Measurements from ENCODE around the gene MGP. TPM values are rescaled to one million over a fixed set of nuclear protein-coding genes. Genes with fewer than 3 reads are reported as not detected.

Gene MGP
- total RNA-seq, 2 experiments from 2014 or later: not detected

GRCh38 chr12:14890701-14891100 lies 5.0 kb upstream of the MGP start:
- no peak overlapping the region for H3K4me2 ChIP-seq (ENCODE audit: low read length)
- no peaks in the 10 kb centered on the region for H3K9me3 ChIP-seq (ENCODE audit: low read length)
- intact Hi-C loops (cut with micrococcal nuclease; ENCODE audit: unreplicated experiment): no loop called here
- H3K36me3 ChIP-seq (ENCODE audit: insufficient read depth, low read length): no peaks in the 10 kb centered on the region
- CTCF ChIA-PET (ENCODE audit: unreplicated experiment): no interaction called here
- H3K27ac ChIP-seq (ENCODE audit: low read depth, low read length, poor library complexity, severe bottlenecking): no peak overlapping the region
- no TSS peak for BruUV-seq (replicated peaks)
- no peak for TF ChIP-seq CTCF (conservative IDR thresholded peaks at IDR 0.05; ENCODE audit: low read length)
- no peak for TF ChIP-seq EZH2phosphoT487 (IDR thresholded peaks at IDR 0.05; ENCODE audit: borderline replicate concordance, low read depth, low read length)
- H3K4me3 ChIP-seq (ENCODE audit: low read depth, low read length, poor library complexity, severe bottlenecking): no peak overlapping the region
- no peaks in the 10 kb centered on the region for H4K20me1 ChIP-seq (ENCODE audit: insufficient read depth, low read length)
- H3K79me2 ChIP-seq (ENCODE audit: insufficient read depth, low read depth, low read length): no peaks in the 10 kb centered on the region
- no peak for DNase-seq (ENCODE audit: low spot score)
- no peak overlapping the region for H2AFZ ChIP-seq (ENCODE audit: low read length)
- POLR2A ChIA-PET: interaction anchor here (0.8 to 1.4 kb wide), 9 partner anchors 10 to 90 kb away, joined by 3 to 6 read pairs (median 4); no protein-coding TSS in a partner anchor
- no peaks in the 10 kb centered on the region for H3K4me1 ChIP-seq (ENCODE audit: insufficient read depth, low read length, poor library complexity, severe bottlenecking)
- no peaks in the 10 kb centered on the region for H3K9me2 ChIP-seq (ENCODE audit: insufficient read depth, low read length)

DNA sequence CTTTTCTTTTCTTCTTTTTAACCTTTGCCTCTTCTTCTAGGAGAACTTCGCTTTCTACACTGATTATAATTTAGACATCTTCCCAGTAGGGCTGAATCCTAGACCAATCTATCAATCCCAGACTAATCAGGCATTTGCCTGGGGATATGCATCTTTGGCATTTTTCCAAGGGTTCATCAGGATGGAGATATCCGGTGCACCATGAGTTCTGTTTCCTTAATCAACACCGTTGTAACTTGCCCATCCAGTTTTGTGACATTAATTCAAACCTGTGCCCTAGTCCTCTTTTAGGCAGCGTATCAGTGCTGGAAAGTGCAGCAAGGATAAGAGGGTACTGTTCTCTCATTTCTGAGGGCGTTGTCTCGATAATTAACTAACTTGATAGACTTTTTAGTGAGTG lies 617 bp upstream of the MGP start:
- no peak for TF ChIP-seq CTCF (conservative IDR thresholded peaks at IDR 0.05; ENCODE audit: low read length)
- no peak for TF ChIP-seq EZH2phosphoT487 (IDR thresholded peaks at IDR 0.05; ENCODE audit: borderline replicate concordance, low read depth, low read length)
- DNase-seq (ENCODE audit: low spot score): no peak
- Histone ChIP-seq H3K4me1 (ENCODE audit: insufficient read depth, low read length, poor library complexity, severe bottlenecking) (peaks cover 37% of the 10 kb centered on the region), H3K9me3 (ENCODE audit: low read length) (no peaks in the 10 kb centered on the region), H3K79me2 (ENCODE audit: insufficient read depth, low read depth, low read length) (no peaks in the 10 kb centered on the region), H3K36me3 (ENCODE audit: insufficient read depth, low read length) (no peaks in the 10 kb centered on the region), H3K27ac (ENCODE audit: low read depth, low read length, poor library complexity, severe bottlenecking) (no peak overlapping the region), H3K4me3 (ENCODE audit: low read depth, low read length, poor library complexity, severe bottlenecking) (no peak overlapping the region), H4K20me1 (ENCODE audit: insufficient read depth, low read length) (no peaks in the 10 kb centered on the region), H2AFZ (ENCODE audit: low read length) (no peak overlapping the region), H3K4me2 (ENCODE audit: low read length) (no peak overlapping the region), H3K9me2 (ENCODE audit: insufficient read depth, low read length) (no peaks in the 10 kb centered on the region)
- intact Hi-C loops (cut with micrococcal nuclease; ENCODE audit: unreplicated experiment): loop anchor here (5.0 kb wide), 1 partner anchor 46 kb away; no protein-coding TSS in a partner anchor
- POLR2A ChIA-PET: interaction anchor here (1.6 to 2.0 kb wide), 4 partner anchors 10 to 38 kb away, joined by 4 to 8 read pairs (median 6); no protein-coding TSS in a partner anchor
- no TSS peak for BruUV-seq (replicated peaks)
- CTCF ChIA-PET (ENCODE audit: unreplicated experiment): interaction anchor here (0.6 kb wide), 1 partner anchor 17 kb away, joined by 3 read pairs; no protein-coding TSS in a partner anchor

GRCh38 chr12:14884458-14884878 lies 1.2 kb downstream of the MGP start:
- TF ChIP-seq EZH2phosphoT487 (IDR thresholded peaks at IDR 0.05; ENCODE audit: borderline replicate concordance, low read depth, low read length): no peak
- H3K9me2 ChIP-seq (ENCODE audit: insufficient read depth, low read length): no peaks in the 10 kb centered on the region
- H3K36me3 ChIP-seq (ENCODE audit: insufficient read depth, low read length): peaks cover 3% of the 10 kb centered on the region; the same call in 1 of the 2 replicates
- no peaks in the 10 kb centered on the region for H4K20me1 ChIP-seq (ENCODE audit: insufficient read depth, low read length)
- peak overlapping the region; percentile 85 for H2AFZ ChIP-seq (ENCODE audit: low read length)
- peak overlapping the region; percentile 41 for H3K27ac ChIP-seq (ENCODE audit: low read depth, low read length, poor library complexity, severe bottlenecking)
- H3K9me3 ChIP-seq (ENCODE audit: low read length): peaks cover 8% of the 10 kb centered on the region; the same call in 1 of the 2 replicates
- CTCF ChIA-PET (ENCODE audit: unreplicated experiment): no interaction called here
- peaks cover 54% of the 10 kb centered on the region for H3K4me1 ChIP-seq (ENCODE audit: insufficient read depth, low read length, poor library complexity, severe bottlenecking)
- intact Hi-C loops (cut with micrococcal nuclease; ENCODE audit: unreplicated experiment): loop anchor here (5.0 kb wide), 2 partner anchors 73 to 112 kb away; a partner anchor contains a TSS
- H3K4me2 ChIP-seq (ENCODE audit: low read length): peak overlapping the region; percentile 79
- peak; percentile 85 for DNase-seq (ENCODE audit: low spot score)
- H3K4me3 ChIP-seq (ENCODE audit: low read depth, low read length, poor library complexity, severe bottlenecking): peak overlapping the region; percentile 40
- no TSS peak for BruUV-seq (replicated peaks)
- H3K79me2 ChIP-seq (ENCODE audit: insufficient read depth, low read depth, low read length): no peaks in the 10 kb centered on the region
- POLR2A ChIA-PET: interaction anchor here (1.0 to 1.7 kb wide), 11 partner anchors 11 to 641 kb away, joined by 3 to 8 read pairs (median 4); a partner anchor contains a TSS

Data from OCI-LY7 (cell line).